HepG2 (cell line): ENCODE results near the gene ARHGEF40. TPM values are rescaled to one million over a fixed set of nuclear protein-coding genes. Genes with fewer than 3 reads are reported as not detected.
A peak's percentile ranks its signal among the peaks of the same experiment; 100 is the strongest.

Experiments
- CBX2 ChIP-seq, 2 experiments: fragments of 200-600 bp in 1 of 2; sonication (generic); formaldehyde crosslinking in 1 of 2; IDR thresholded peaks; 2 replicates each; pipeline versions ENCODE4 v1.7.0 to v1.8.1; 2018 to 2022; ENCODE audit warnings: low read depth in 2 of 2, low read length in 1 of 2, mild to moderate bottlenecking in 1 of 2, missing genetic modification reagents in 1 of 2
- HNRNPUL1 ChIP-seq: fragments of 200-400 bp; formaldehyde crosslinking; IDR thresholded peaks from 2 replicates; pipeline ENCODE4 v1.6.1; 2017; ENCODE audit warnings: low read depth, mild to moderate bottlenecking, low read length, moderate library complexity
- KDM4B ChIP-seq: sonication (generic); formaldehyde crosslinking; IDR thresholded peaks from 2 replicates; pipeline ENCODE4 v1.4.0; 2020; ENCODE audit warnings: missing genetic modification reagents
- NR2F2 ChIP-seq: IDR thresholded peaks from 2 replicates; pipeline ENCODE4 v1.6.1; 2012; ENCODE audit warnings: low read depth, inconsistent platforms, borderline replicate concordance
- SAP130 ChIP-seq: IDR thresholded peaks from 2 replicates; pipeline ENCODE4 v1.6.1; 2016; ENCODE audit warnings: low read depth
- TBX2 ChIP-seq: sonication (generic); formaldehyde crosslinking; IDR thresholded peaks from 2 replicates; pipeline ENCODE4 v1.5.0; 2020; ENCODE audit warnings: missing genetic modification reagents, mild to moderate bottlenecking, borderline replicate concordance
- TCF7L2 ChIP-seq: IDR thresholded peaks from 2 replicates; pipeline ENCODE4 v1.6.1; 2011; ENCODE audit warnings: mild to moderate bottlenecking, low read depth, low read length, moderate library complexity
- ZBTB20 ChIP-seq: sonication (generic); formaldehyde crosslinking; IDR thresholded peaks from 2 replicates; pipeline ENCODE4 v1.8.1; 2023; ENCODE audit warnings: missing genetic modification reagents, low read depth, mild to moderate bottlenecking, borderline replicate concordance
- ZNF317 ChIP-seq: sonication (generic); formaldehyde crosslinking; IDR thresholded peaks from 2 replicates; pipeline ENCODE4 v1.5.0; 2020; ENCODE audit warnings: mild to moderate bottlenecking, missing genetic modification reagents
- ZNF674 ChIP-seq: sonication (generic); formaldehyde crosslinking; IDR thresholded peaks from 2 replicates; pipeline ENCODE4 v1.5.0; 2020; ENCODE audit warnings: low read depth, mild to moderate bottlenecking, missing genetic modification reagents
- ZNF841 ChIP-seq: sonication (generic); formaldehyde crosslinking; IDR thresholded peaks from 2 replicates; pipeline ENCODE4 v1.8.1; 2023; ENCODE audit warnings: missing genetic modification reagents, borderline replicate concordance
- ZNF891 ChIP-seq: sonication (generic); formaldehyde crosslinking; IDR thresholded peaks from 2 replicates; pipeline ENCODE4 v1.5.0; 2020; ENCODE audit warnings: mild to moderate bottlenecking, missing genetic modification reagents
- polyA plus RNA-seq, 8 experiments: library from polyadenylated mRNA; depleted of rRNA in 3 of 8; stranded (reverse) in 7 of 8; unstranded in 1 of 8; fragments of >200 nt; fragmentation: Illumina TruSeq in 4 of 8; extraction: Trizol in 4 of 8; gene quantifications; 2 replicates each; pipeline versions ENCODE4 v1.2.1 to v1.2.3, GENCODE V29; 2011 to 2016; ENCODE audit warnings: low read depth in 4 of 8, missing spikeins in 1 of 8, mixed read lengths in 1 of 8; ENCODE audit not compliant: insufficient read depth in 1 of 8
- total RNA-seq, 5 experiments: library from RNA; depleted of rRNA; stranded (reverse); fragments of >200 nt; fragmentation: Illumina TruSeq; extraction: Trizol; gene quantifications; 2 replicates each; pipeline ENCODE4 v1.2.3, GENCODE V29; 2016; ENCODE audit warnings: low read depth in 1 of 5
- TF ChIP-seq, protein P1 (sequence below): sonication (generic); formaldehyde crosslinking; IDR thresholded peaks from 2 replicates; pipeline ENCODE4 v1.4.0; 2020; ENCODE audit warnings: missing genetic modification reagents
- TF ChIP-seq, protein P2 (sequence below): sonication (generic); formaldehyde crosslinking; IDR thresholded peaks from 2 replicates; pipeline ENCODE4 v1.5.0; 2020; ENCODE audit warnings: mild to moderate bottlenecking, missing genetic modification reagents, borderline replicate concordance
- TF ChIP-seq, protein P3 (sequence below): sonication (generic); formaldehyde crosslinking; IDR thresholded peaks from 2 replicates; pipeline ENCODE4 v1.9.0; 2022; ENCODE audit warnings: low read depth, missing genetic modification reagents
- TF ChIP-seq, protein P4 (sequence below): sonication (generic); formaldehyde crosslinking; IDR thresholded peaks from 2 replicates; pipeline ENCODE4 v1.4.0; 2020; ENCODE audit warnings: mild to moderate bottlenecking, low read depth, missing genetic modification reagents

ARHGEF40 gene
- total and polyA plus RNA-seq, 2 of the 13 experiments (the other 11 are each of a cell fraction or from before 2014, with no cell fraction given): 28.1 to 78.1 TPM

DNA sequence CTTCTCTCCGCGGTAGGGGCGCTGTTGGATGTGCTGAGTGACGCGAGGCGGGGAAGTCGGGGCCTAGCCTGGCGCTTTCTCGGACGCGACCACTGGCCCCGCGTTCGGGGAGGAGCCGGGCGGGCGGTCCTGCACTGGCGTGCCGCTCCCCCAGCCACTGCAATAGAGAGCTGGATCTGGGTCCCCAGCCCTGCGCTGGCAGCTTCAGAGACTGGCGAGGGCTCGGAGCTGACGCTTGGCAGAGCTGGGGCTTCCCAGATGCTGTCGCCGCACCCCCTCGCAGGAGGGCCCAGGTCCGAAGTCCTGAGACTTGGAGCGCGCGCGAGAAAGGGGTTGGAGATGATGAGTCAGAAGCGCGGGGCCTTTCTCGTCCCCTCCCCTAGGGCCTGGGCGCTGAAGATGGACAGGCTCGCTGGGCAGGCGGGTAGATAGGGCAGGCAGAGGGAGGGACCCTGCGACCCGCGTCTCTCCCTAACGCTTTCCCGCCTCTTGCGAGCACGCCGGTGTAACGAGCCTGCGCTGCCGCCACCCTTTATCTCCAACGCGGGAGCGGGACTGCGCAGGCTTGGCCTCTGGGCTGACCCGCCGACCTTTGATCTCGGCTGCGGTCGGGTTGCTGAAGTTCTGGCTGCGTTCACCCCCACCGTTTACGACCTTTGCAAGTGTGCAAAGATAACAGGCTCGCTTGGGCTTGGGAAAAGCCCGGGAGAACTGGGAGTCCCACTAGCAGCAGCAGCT, 33.8 kb downstream of the ARHGEF40 start (continued):
- TF ChIP-seq, protein P1, sequence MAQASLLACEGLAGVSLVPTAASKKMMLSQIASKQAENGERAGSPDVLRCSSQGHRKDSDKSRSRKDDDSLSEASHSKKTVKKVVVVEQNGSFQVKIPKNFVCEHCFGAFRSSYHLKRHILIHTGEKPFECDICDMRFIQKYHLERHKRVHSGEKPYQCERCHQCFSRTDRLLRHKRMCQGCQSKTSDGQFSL (CRISPR knock-in tag): peak; percentile 95
- TF ChIP-seq ZNF317 (CRISPR knock-in tag) (peak; percentile 93), CBX2 (IDR thresholded peaks at IDR 0.05; ENCODE audit: low read depth, low read length) (no peak), CBX2 (CRISPR knock-in tag; IDR thresholded peaks at IDR 0.05; ENCODE audit: low read depth) (peak; percentile 94; the same call in 1 of the 2 replicates), NR2F2 (no peak), ZNF891 (CRISPR knock-in tag) (peak; percentile 98; the same call in 1 of the 2 replicates), TBX2 (peak; percentile 99), ZNF841 (CRISPR knock-in tag) (peak; percentile 65; the same call in 1 of the 2 replicates), KDM4B (peak; percentile 36; the same call in 1 of the 2 replicates), TCF7L2 (no peak), HNRNPUL1 (peak; percentile 66; the same call in 1 of the 2 replicates), ZBTB20 (CRISPR knock-in tag) (peak; percentile 22; the same call in 1 of the 2 replicates), ZNF674 (CRISPR knock-in tag) (peak; percentile 99; the same call in 1 of the 2 replicates), SAP130 (CRISPR knock-in tag) (peak; percentile 86)
- TF ChIP-seq, protein P2, sequence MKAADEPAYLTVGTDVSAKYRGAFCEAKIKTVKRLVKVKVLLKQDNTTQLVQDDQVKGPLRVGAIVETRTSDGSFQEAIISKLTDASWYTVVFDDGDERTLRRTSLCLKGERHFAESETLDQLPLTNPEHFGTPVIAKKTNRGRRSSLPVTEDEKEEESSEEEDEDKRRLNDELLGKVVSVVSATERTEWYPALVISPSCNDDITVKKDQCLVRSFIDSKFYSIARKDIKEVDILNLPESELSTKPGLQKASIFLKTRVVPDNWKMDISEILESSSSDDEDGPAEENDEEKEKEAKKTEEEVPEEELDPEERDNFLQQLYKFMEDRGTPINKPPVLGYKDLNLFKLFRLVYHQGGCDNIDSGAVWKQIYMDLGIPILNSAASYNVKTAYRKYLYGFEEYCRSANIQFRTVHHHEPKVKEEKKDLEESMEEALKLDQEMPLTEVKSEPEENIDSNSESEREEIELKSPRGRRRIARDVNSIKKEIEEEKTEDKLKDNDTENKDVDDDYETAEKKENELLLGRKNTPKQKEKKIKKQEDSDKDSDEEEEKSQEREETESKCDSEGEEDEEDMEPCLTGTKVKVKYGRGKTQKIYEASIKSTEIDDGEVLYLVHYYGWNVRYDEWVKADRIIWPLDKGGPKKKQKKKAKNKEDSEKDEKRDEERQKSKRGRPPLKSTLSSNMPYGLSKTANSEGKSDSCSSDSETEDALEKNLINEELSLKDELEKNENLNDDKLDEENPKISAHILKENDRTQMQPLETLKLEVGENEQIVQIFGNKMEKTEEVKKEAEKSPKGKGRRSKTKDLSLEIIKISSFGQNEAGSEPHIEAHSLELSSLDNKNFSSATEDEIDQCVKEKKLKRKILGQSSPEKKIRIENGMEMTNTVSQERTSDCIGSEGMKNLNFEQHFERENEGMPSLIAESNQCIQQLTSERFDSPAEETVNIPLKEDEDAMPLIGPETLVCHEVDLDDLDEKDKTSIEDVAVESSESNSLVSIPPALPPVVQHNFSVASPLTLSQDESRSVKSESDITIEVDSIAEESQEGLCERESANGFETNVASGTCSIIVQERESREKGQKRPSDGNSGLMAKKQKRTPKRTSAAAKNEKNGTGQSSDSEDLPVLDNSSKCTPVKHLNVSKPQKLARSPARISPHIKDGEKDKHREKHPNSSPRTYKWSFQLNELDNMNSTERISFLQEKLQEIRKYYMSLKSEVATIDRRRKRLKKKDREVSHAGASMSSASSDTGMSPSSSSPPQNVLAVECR (CRISPR knock-in tag): peak; percentile 88; the same call in 1 of the 2 replicates
- TF ChIP-seq, protein P3, sequence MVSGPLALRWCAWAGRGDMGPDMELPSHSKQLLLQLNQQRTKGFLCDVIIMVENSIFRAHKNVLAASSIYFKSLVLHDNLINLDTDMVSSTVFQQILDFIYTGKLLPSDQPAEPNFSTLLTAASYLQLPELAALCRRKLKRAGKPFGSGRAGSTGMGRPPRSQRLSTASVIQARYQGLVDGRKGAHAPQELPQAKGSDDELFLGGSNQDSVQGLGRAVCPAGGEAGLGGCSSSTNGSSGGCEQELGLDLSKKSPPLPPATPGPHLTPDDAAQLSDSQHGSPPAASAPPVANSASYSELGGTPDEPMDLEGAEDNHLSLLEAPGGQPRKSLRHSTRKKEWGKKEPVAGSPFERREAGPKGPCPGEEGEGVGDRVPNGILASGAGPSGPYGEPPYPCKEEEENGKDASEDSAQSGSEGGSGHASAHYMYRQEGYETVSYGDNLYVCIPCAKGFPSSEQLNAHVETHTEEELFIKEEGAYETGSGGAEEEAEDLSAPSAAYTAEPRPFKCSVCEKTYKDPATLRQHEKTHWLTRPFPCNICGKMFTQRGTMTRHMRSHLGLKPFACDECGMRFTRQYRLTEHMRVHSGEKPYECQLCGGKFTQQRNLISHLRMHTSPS (CRISPR knock-in tag): peak; percentile 85
- TF ChIP-seq, protein P4, sequence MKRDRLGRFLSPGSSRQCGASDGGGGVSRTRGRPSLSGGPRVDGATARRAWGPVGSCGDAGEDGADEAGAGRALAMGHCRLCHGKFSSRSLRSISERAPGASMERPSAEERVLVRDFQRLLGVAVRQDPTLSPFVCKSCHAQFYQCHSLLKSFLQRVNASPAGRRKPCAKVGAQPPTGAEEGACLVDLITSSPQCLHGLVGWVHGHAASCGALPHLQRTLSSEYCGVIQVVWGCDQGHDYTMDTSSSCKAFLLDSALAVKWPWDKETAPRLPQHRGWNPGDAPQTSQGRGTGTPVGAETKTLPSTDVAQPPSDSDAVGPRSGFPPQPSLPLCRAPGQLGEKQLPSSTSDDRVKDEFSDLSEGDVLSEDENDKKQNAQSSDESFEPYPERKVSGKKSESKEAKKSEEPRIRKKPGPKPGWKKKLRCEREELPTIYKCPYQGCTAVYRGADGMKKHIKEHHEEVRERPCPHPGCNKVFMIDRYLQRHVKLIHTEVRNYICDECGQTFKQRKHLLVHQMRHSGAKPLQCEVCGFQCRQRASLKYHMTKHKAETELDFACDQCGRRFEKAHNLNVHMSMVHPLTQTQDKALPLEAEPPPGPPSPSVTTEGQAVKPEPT (CRISPR knock-in tag): peak; percentile 97
